ENCODE data around the gene REN.

Gene REN

DNA sequence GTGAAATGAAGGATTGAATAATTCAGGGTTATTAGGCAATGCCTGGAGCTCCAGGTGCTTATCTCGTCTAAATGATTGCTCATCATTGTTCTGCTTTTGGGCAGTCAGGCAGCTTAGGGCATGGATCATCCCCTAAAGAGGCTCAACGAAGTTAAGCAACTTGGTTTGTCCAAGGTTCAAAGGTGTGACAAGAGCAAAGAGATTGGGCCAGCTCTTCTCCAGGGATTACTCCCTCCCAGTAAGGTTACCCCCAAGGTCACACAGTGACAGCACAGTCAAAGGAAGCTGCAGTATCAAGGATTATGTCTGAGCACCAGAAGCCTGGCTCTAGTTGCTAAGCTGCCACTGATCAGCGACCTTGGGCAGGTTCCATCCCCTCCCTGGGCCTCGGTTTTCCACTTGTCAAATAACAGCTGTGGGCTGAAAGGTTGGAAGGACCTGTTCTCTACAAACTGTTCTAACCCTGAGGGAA lies 21.1 kb downstream of the REN start:
- no peak overlapping the region for H3K4me3 ChIP-seq (ENCODE audit: low read length)
- H3K9me3 ChIP-seq (ENCODE audit: control insufficient read depth, insufficient read depth, low read length) = no peaks in the 10 kb centered on the region
- no CpG with 5 or more reads among the region's 4 CpGs for WGBS (ENCODE audit: insufficient coverage, insufficient read length)
- H3K36me3 ChIP-seq (ENCODE audit: control insufficient read depth, insufficient read depth, low read length) = no peaks in the 10 kb centered on the region
- H3K27ac ChIP-seq (ENCODE audit: low read length) = no peak overlapping the region
- H3K4me1 ChIP-seq (ENCODE audit: control insufficient read depth, insufficient read depth, low read length) = peaks cover 22% of the 10 kb centered on the region
- DNase-seq (ENCODE audit: low read depth, low spot score) = no peak
- H3K27me3 ChIP-seq (ENCODE audit: control insufficient read depth, insufficient read depth, low read length) = no peaks in the 10 kb centered on the region

DNA sequence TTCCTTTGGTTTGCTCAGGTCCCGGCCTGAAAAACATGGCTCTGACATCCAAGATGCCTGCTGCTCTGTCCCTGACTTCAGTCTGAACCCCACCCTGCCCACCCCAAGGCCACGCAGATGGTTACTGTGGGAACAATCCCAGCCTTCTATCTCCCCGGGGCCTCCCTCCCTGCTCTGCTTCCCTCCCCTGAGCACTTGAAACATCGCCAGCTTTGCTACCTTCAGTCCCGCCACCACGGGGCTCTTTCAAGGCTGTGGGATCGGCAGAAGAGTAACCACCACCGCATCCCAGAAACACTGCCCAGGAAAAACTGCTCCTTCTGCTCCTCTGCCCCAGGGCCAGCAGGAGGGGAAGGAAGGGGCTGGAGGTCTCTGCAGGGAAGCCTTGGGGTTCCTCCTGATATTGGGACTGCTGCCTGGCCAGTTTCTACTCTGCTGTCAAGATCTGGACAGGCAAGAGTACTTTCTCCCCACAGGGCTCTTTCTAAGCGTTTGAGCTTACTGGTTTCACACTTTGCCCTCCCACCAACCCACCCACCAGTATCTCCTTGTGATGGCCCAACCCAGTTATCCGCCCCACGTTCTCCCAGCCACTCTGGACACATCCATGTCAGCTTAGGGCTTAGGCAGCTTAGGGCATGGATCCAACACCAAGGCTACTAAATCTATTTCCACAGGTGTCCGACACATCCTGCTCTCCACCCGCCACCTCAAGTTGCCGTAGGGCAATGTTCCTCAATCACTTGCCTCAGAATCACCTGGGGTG lies 22.7 kb downstream of the REN start:
- Histone ChIP-seq H3K27ac (ENCODE audit: low read length) (no peak overlapping the region), H3K36me3 (ENCODE audit: control insufficient read depth, insufficient read depth, low read length) (no peaks in the 10 kb centered on the region; the same call in 1 of the 2 replicates), H3K4me3 (ENCODE audit: low read length) (no peak overlapping the region), H3K4me1 (ENCODE audit: control insufficient read depth, insufficient read depth, low read length) (peaks cover 19% of the 10 kb centered on the region), H3K9me3 (ENCODE audit: control insufficient read depth, insufficient read depth, low read length) (no peaks in the 10 kb centered on the region), H3K27me3 (ENCODE audit: control insufficient read depth, insufficient read depth, low read length) (no peaks in the 10 kb centered on the region)
- no peak for DNase-seq (ENCODE audit: low read depth, low spot score)
- no CpG with 5 or more reads among the region's 14 CpGs for WGBS (ENCODE audit: insufficient coverage, insufficient read length)

DNA sequence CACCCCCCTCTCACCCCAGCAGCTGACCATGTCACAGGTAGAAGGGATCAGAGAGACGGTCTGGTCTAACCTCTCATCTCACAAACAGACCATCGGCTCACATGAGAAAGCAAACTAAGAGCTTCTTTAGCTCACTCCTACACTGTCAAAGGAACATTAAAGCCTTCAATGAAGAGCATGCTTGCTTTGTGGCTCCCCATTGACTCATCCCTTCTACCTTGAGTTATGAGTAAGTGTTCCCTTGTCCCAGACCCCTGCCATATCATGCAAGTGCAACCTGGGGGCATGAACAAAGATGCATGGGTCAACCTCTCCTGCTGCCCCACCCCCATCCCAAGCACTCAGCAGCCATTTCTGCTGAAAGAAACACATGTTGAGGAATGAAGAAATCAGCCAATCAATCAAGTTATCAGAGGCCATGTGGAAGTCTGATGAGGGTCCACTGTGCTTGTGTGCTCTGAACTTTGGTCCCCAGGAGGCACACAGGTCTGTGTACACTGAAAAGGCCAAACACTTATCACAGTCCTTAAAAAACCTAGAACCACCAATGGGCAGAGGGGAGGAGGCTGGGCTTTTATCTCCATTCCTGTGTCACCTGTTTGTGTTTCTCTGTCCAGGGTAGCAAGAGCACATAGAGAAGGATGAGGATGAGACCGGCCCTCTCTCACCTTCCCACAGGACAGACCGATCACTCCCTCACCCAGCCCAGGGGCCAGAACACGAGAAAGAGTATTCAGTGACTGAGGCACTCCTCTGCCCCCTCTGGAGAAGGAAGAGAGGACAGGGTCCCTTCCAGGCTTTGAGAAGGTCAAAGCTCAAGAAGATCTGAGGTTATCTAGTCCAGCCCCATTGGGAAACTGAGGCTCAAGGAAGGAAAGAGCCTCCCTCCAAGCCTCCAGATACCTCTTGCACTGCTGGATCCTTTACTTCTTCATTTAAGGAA lies 23.8 kb downstream of the REN start:
- no peak for DNase-seq (ENCODE audit: low read depth, low spot score)
- no peak overlapping the region for H3K4me3 ChIP-seq (ENCODE audit: low read length)
- H3K4me1 ChIP-seq (ENCODE audit: control insufficient read depth, insufficient read depth, low read length) = peaks cover 9% of the 10 kb centered on the region
- no peak overlapping the region for H3K27ac ChIP-seq (ENCODE audit: low read length)
- no CpG with 5 or more reads among the region's 5 CpGs for WGBS (ENCODE audit: insufficient coverage, insufficient read length)
- no peaks in the 10 kb centered on the region for H3K27me3 ChIP-seq (ENCODE audit: control insufficient read depth, insufficient read depth, low read length)
- no peaks in the 10 kb centered on the region; the same call in 1 of the 2 replicates for H3K36me3 ChIP-seq (ENCODE audit: control insufficient read depth, insufficient read depth, low read length)
- no peaks in the 10 kb centered on the region for H3K9me3 ChIP-seq (ENCODE audit: control insufficient read depth, insufficient read depth, low read length)

DNA sequence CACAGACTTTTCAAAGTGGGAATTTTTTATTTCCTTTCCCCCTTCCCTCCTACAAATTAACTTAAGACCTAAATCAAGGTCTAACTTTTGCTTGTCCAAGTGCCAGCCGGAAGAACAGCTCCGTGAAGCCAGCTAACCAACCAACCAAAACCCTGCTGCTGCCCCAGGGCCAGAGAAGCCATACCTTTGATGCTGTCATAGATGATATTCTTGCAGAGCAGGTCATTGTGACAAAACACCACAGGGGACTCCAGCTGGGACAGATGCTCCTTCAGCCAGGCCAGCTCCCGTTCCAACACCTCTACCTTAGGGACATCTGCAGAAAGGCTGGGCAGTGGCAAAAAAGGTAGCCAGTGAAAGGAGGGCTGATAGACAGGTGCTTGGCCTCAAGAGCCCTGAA lies 25.0 kb downstream of the REN start:
- no peaks in the 10 kb centered on the region for H3K27me3 ChIP-seq (ENCODE audit: control insufficient read depth, insufficient read depth, low read length)
- no peaks in the 10 kb centered on the region; the same call in 1 of the 2 replicates for H3K4me1 ChIP-seq (ENCODE audit: control insufficient read depth, insufficient read depth, low read length)
- H3K36me3 ChIP-seq (ENCODE audit: control insufficient read depth, insufficient read depth, low read length) = no peaks in the 10 kb centered on the region; the same call in 1 of the 2 replicates
- WGBS (ENCODE audit: insufficient coverage, insufficient read length) = no CpG with 5 or more reads among the region's 3 CpGs
- H3K9me3 ChIP-seq (ENCODE audit: control insufficient read depth, insufficient read depth, low read length) = no peaks in the 10 kb centered on the region
- no peak overlapping the region for H3K27ac ChIP-seq (ENCODE audit: low read length)
- H3K4me3 ChIP-seq (ENCODE audit: low read length) = no peak overlapping the region
- DNase-seq (ENCODE audit: low read depth, low spot score) = no peak

DNA sequence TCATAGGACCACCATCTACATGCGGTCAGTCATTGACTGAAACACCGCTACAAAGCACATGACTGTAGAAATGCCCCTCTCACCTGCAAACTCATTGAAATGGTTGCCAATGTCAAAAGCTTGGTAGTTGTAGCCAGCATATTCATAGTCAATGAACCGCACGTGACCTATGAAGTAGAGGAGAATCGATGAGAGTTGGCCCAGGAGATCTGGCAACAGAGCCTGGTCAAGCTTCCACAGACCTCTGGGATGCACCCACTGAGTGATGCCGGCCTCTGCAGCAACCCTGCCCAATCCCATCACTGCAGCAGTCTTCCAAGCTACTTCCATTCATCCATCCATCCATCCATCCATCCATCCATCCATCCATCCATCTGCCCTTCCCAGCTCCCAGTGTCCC lies 26.2 kb downstream of the REN start:
- no peak overlapping the region for H3K4me3 ChIP-seq (ENCODE audit: low read length)
- H3K27me3 ChIP-seq (ENCODE audit: control insufficient read depth, insufficient read depth, low read length) = no peaks in the 10 kb centered on the region; the same call in 1 of the 2 replicates

DNA sequence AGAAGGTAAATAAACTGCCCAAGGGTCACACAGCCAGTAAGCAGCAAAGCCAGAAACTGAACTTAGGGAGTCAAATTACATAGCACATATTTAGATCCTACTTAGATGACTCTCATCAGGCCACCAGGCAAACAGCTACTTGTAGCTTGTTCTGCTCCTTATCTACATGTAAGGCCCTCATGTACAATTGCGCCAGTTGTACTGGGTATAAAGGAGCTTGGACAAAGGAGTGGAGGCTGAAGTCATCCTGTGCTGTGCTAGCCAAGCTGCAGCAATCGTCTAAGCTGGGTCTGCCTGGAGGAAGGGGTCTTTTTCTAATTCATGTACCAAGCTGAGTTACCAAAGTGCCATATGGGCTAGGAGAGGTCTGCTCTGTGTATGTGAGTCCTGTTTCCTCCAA lies 27.0 kb downstream of the REN start:
- no peaks in the 10 kb centered on the region; the same call in 1 of the 2 replicates for H3K27me3 ChIP-seq (ENCODE audit: control insufficient read depth, insufficient read depth, low read length)
- DNase-seq (ENCODE audit: low read depth, low spot score) = no peak
- no peaks in the 10 kb centered on the region; the same call in 1 of the 2 replicates for H3K4me1 ChIP-seq (ENCODE audit: control insufficient read depth, insufficient read depth, low read length)
- H3K27ac ChIP-seq (ENCODE audit: low read length) = no peak overlapping the region
- H3K9me3 ChIP-seq (ENCODE audit: control insufficient read depth, insufficient read depth, low read length) = no peaks in the 10 kb centered on the region
- no peak overlapping the region for H3K4me3 ChIP-seq (ENCODE audit: low read length)
- WGBS (ENCODE audit: insufficient coverage, insufficient read length) = no CpG with 5 or more reads among the region's 2 CpGs
- H3K36me3 ChIP-seq (ENCODE audit: control insufficient read depth, insufficient read depth, low read length) = no peaks in the 10 kb centered on the region; the same call in 1 of the 2 replicates

More for the DNA sequence above, 26.2 kb downstream of the REN start:
- no peaks in the 10 kb centered on the region; the same call in 1 of the 2 replicates for H3K36me3 ChIP-seq (ENCODE audit: control insufficient read depth, insufficient read depth, low read length)
- no CpG with 5 or more reads among the region's 6 CpGs for WGBS (ENCODE audit: insufficient coverage, insufficient read length)
- DNase-seq (ENCODE audit: low read depth, low spot score) = no peak
- H3K27ac ChIP-seq (ENCODE audit: low read length) = no peak overlapping the region
- H3K4me1 ChIP-seq (ENCODE audit: control insufficient read depth, insufficient read depth, low read length) = no peaks in the 10 kb centered on the region; the same call in 1 of the 2 replicates
- no peaks in the 10 kb centered on the region for H3K9me3 ChIP-seq (ENCODE audit: control insufficient read depth, insufficient read depth, low read length)

DNA sequence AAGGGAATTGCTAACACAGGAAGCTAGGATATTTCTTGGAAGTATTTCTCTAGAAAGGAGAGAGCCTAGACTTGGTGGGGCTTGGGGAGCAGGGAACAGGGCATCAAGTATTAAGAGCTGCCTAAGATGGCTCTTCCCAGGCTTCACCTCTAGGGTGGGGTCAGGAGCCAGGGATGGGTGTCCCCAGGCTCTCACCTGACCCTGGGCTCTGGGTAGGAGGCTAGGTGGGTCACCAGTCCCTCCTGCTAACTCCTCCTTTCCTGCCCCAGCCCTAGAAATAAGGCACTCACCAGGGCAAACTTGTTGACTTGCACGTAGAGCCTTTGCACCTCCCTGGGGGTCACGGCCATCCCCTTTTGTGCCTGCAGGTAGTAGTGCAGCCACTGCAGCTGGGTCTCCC lies 29.3 kb downstream of the REN start:
- Histone ChIP-seq H3K9me3 (ENCODE audit: control insufficient read depth, insufficient read depth, low read length) (no peaks in the 10 kb centered on the region), H3K4me3 (ENCODE audit: low read length) (no peak overlapping the region), H3K36me3 (ENCODE audit: control insufficient read depth, insufficient read depth, low read length) (no peaks in the 10 kb centered on the region; the same call in 1 of the 2 replicates), H3K27ac (ENCODE audit: low read length) (no peak overlapping the region), H3K4me1 (ENCODE audit: control insufficient read depth, insufficient read depth, low read length) (no peaks in the 10 kb centered on the region), H3K27me3 (ENCODE audit: control insufficient read depth, insufficient read depth, low read length) (no peaks in the 10 kb centered on the region; the same call in 1 of the 2 replicates)
- no CpG with 5 or more reads among the region's 2 CpGs for WGBS (ENCODE audit: insufficient coverage, insufficient read length)
- DNase-seq (ENCODE audit: low read depth, low spot score) = no peak

DNA sequence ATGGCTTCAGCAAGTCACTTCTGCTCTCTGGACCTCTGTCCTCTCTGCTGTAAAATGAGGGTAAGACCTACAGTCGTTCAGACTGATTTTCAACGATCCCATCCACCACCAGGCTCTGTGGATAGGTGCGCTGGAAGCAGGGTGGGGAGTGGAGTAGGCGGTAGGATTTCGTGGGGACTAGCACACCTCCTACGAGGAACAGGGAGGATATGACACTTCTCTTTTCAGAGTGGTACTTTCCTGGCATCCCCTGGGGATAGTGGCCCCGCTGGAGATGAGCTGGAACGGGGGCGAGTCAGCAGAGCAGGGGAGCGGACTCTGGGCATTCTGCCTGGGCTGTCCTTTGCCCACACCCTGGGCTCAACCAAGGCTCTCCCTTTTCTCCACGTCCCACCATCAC lies 32.0 kb downstream of the REN start:
- H3K27ac ChIP-seq (ENCODE audit: low read length) = no peak overlapping the region
- no peak overlapping the region for H3K4me3 ChIP-seq (ENCODE audit: low read length)
- H3K36me3 ChIP-seq (ENCODE audit: control insufficient read depth, insufficient read depth, low read length) = no peaks in the 10 kb centered on the region
- H3K27me3 ChIP-seq (ENCODE audit: control insufficient read depth, insufficient read depth, low read length) = no peaks in the 10 kb centered on the region; the same call in 1 of the 2 replicates
- peaks cover 8% of the 10 kb centered on the region for H3K4me1 ChIP-seq (ENCODE audit: control insufficient read depth, insufficient read depth, low read length)
- no CpG with 5 or more reads among the region's 11 CpGs for WGBS (ENCODE audit: insufficient coverage, insufficient read length)
- no peak for DNase-seq (ENCODE audit: low read depth, low spot score)
- H3K9me3 ChIP-seq (ENCODE audit: control insufficient read depth, insufficient read depth, low read length) = no peaks in the 10 kb centered on the region

DNA sequence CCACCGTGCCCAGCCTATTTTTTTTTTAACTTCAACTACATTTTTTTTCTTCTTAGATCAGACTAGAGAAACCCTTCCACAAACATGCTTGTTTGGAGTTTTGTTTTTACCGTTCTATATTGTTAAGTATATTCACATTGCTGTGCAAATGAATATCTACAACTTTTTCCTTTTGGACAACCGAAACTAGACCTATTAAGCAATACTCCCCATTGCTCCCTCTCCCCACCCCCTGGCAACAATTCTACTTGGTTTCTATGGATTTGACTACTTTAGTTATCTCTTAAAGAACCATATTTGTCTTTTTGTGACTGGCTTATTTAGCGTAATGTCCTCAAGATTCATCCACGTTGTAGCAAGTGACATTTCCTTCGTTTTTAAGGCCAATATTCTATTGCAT lies 33.4 kb downstream of the REN start:
- Histone ChIP-seq H3K27ac (ENCODE audit: low read length) (no peak overlapping the region), H3K36me3 (ENCODE audit: control insufficient read depth, insufficient read depth, low read length) (no peaks in the 10 kb centered on the region), H3K9me3 (ENCODE audit: control insufficient read depth, insufficient read depth, low read length) (no peaks in the 10 kb centered on the region), H3K4me1 (ENCODE audit: control insufficient read depth, insufficient read depth, low read length) (peaks cover 10% of the 10 kb centered on the region), H3K4me3 (ENCODE audit: low read length) (no peak overlapping the region), H3K27me3 (ENCODE audit: control insufficient read depth, insufficient read depth, low read length) (no peaks in the 10 kb centered on the region; the same call in 1 of the 2 replicates)
- DNase-seq (ENCODE audit: low read depth, low spot score) = no peak
- WGBS (ENCODE audit: insufficient coverage, insufficient read length) = no CpG with 5 or more reads among the region's 6 CpGs

DNA sequence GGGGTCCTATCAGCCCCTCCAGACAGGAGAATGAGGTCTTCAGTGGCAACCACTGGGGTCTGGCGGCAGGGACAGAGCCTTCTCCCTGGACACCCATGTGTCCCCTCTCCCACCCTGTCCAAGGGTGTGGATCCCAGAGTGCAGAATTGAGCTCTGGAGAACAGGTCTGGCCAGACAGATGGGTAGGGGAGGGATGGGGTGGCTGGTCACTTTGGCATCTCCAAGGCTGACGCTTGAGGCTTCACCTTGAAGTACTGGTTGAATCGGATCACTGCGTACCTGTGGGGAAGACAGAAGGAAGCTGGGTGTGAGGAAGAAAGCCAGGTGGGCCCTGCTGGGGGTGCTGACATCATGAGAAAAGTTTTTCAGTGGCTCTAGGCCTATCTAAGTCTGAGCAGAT lies 34.2 kb downstream of the REN start:
- H3K27me3 ChIP-seq (ENCODE audit: control insufficient read depth, insufficient read depth, low read length) = no peaks in the 10 kb centered on the region; the same call in 1 of the 2 replicates
- H3K36me3 ChIP-seq (ENCODE audit: control insufficient read depth, insufficient read depth, low read length) = no peaks in the 10 kb centered on the region
- H3K4me1 ChIP-seq (ENCODE audit: control insufficient read depth, insufficient read depth, low read length) = peaks cover 10% of the 10 kb centered on the region
- H3K9me3 ChIP-seq (ENCODE audit: control insufficient read depth, insufficient read depth, low read length) = no peaks in the 10 kb centered on the region
- WGBS (ENCODE audit: insufficient coverage, insufficient read length) = no CpG with 5 or more reads among the region's 4 CpGs
- H3K4me3 ChIP-seq (ENCODE audit: low read length) = no peak overlapping the region
- DNase-seq (ENCODE audit: low read depth, low spot score) = no peak
- no peak overlapping the region for H3K27ac ChIP-seq (ENCODE audit: low read length)

Data from iPS DF 6.9 (cell line).